NCI-H2081 (cell line): ENCODE results near the gene CEBPA.

Experiments used
- DNase-seq, 2 experiments: peaks; one replicate each; lab custom pipeline; 2025; lab: John Stamatoyannopoulos, UW

Gene CEBPA

GRCh38 chr19:33302175-33302973 is at the start of gene CEBPA:
Gene CEBPA (minus strand): TSS chr19:33302534. CDS start chr19:33302414, 120 bp downstream.
- DNase-seq = peak; percentile 13 to 30

- DNase-seq = no peak
Measured at GRCh38 chr19:33350538-33351309, 48.4 kb upstream of the CEBPA start.

DNA sequence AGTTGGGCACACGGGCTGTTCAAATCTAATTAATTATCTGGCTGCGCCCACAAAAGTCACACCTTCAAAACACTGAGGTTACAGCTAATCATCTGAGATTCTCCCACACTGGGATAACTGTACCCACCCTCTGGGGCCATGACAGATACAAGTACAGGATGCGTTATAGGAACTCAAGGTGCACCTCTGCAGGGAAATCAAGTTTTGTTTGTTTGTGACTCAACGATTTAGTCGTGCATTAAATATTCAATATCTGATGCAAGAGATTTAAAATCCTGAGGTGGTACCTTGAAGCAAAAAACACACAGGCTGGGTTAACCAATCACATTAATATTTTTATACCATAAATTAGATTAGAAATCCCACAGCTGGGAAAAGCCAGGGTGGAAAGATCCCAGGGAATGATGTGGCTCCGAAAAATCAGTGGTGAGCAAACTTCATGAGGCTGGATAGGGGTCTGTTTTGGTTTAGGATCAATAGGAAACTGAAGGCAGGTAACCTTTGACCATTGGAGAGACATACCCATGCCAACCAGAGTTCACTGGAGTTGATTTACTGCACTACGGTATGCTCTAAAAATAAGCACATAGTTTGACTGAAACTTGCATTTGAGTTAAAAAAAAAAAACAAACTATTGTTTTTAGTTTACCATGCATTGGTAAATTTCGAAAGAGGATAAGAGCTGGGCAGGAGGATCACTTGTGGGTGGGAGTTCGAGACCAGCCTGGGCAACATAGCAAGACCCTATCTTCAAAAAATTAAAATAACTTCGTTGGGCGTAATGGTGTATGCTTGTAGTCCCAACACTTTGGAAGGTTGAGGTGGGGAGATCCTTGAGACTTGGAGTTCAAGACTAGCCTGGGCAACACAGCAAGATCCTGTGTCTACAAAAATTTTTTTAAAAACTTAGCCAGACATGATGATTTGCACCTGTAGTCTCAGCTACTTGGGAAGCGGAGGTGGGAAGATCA is 47.3 kb upstream of the CEBPA start:
- DNase-seq = no peak

GRCh38 chr19:33348301-33349010 is 46.1 kb upstream of the CEBPA start:
- no peak for DNase-seq

DNA sequence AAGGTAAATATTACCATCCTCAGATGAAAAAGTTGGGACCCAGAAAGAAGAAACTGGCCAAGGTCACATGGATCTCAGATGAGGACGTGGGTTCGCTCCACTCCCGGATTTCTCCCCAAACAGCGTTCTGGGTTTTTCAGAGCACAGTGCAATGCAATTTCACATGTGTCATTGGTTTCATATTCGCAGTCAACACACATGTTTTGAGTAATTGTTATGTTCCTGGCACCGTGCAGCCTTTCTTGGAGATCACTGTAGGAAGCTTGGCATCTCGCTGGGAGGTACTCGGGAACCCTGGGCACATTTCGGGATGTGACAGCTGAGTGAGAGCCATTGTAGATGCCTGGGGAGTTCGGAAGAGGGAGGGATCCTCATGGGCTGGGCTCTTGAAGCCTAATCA is 45.0 kb upstream of the CEBPA start:
- no peak for DNase-seq

- DNase-seq = no peak
Measured at GRCh38 chr19:33346665-33347064, 44.3 kb upstream of the CEBPA start.

GRCh38 chr19:33345163-33345562 is 42.8 kb upstream of the CEBPA start:
- DNase-seq = no peak

DNA sequence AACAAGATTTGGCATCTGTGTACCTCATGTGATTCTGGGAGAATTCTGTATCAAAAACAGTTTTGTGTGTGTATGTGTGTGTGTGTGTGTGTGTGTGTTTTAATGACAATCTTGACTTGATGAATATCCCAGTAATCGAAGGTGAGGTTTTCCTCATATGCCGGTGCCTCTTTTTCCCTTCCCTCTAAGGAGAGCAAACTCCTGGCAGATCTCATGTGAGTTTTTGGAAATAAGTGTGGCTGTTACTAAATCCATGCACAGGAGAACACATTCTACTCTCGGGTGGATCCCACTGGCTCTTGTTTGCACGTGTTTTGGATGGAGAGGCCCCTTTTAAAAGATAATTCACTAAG is 42.2 kb upstream of the CEBPA start:
- DNase-seq = no peak

DNA sequence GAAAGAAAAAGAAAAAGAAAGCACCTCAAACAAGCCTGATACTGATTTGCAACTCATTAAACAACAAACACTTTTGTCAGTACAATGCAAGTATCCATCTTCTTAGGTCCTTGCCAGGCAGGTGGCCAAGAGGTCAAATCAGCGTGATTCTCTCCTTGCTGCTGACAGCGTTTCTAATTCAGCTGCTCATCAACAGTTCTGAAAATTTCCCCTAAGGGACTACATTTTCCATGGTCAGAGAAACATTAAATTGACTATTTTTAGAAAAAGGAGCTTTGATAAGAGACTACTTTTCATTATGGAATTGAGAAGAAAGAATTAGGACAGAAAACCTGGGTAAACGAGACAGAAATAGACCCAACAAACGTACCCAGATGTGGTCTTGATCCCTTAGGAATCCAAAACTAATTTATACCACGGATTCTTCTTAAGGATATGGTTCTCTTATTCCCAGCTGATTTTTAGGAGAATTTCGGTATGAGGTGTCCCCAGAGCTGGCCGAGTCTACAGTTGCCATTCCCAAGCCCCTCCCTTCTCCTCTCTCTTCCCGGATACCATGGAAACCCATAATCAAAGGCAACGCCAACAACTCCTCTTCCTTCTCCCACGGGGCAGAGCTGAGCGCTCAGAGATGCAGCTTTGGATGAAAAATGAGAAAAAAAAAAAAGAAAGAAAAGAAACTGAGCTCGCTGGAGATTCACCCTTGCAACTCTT is 41.7 kb upstream of the CEBPA start:
- no peak for DNase-seq

DNA sequence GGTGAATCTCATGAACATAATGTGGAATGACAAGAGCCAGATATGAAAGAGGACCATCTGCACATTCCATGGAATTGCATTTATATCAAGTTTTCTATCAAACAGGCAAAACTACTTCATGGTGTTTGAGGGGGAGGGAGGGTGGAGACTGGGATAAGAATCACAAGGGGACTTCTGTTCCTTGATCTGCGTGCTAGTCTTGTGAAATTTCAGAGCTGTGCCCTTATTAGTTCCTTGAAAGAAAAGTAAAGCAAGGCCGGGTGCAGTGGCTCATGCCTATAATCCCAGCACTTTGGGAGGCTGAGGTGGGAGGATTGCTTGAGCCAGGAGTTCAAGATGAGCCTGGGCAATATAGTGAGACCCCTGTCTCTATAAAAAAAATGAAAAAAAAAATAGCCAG is 41.0 kb upstream of the CEBPA start:
- DNase-seq = no peak

GRCh38 chr19:33340991-33341390 is 38.7 kb upstream of the CEBPA start:
- no peak for DNase-seq

DNA sequence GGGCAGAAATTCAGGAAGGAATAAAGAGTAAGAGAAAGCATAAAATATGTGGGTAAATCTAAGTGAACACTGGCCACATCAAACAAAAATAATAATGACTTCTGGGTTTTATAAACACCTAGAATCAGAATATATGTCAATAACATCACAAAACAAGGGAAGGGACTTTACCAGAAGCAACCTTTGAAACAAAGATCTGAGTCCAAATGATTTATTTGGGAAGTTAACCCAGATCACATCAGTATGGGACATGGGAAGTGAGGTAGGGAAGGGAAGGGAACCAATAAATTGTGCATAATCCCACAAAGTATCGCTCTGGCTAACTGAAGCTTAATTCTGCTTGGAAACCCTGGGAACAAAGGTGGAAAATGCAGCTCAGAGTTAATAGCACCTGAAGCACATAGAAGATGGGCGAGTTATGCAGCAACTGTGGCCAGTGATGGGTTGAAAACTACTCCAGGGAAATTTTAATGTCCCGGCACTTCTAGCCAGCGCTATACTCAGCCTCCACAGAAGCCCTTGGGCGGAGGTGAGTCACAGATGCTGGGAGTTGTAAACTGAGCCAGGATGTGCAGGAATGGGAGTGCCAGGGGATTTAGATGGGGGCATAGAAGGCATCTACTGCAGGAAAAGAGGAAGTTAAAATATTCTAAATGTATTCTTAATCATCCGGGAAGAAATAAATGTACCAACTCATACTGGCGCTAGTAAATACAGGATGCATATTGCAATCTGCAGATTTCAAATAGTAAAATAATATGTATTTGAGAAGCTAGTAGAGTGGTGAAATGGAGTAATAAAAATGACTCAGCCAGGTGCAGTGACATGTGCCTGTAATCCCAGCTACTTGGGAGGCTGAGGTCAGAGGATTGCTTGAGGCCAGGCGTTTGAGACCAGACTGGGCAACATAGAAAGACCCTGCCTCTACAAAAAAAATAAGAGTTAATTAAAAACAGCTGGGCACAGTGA is 37.0 kb upstream of the CEBPA start:
- DNase-seq = no peak

DNA sequence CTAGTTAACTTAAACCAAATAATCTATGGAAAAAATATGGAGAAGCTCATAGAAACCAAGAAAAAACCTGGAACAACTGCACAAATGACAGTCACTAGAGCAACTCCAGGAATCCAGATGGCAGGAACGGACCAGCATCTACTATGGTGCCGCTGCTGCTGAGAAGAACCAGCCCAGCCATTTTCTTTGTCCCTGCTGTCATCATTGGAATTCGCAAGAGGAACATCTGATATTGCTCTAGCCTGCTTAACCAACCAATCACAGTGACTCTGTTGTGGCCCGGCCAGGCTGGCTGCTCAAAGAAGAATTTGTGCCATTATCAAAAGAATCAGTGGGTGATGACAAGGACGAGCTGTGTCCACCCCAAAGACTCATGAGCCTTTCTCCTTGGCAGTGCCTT is 33.1 kb upstream of the CEBPA start:
- DNase-seq = no peak

- DNase-seq = no peak
Measured at GRCh38 chr19:33334271-33334670, 31.9 kb upstream of the CEBPA start.

GRCh38 chr19:33333642-33334041 is 31.3 kb upstream of the CEBPA start:
- no peak for DNase-seq

- DNase-seq = no peak
Measured at GRCh38 chr19:33333151-33333550, 30.8 kb upstream of the CEBPA start.

DNA sequence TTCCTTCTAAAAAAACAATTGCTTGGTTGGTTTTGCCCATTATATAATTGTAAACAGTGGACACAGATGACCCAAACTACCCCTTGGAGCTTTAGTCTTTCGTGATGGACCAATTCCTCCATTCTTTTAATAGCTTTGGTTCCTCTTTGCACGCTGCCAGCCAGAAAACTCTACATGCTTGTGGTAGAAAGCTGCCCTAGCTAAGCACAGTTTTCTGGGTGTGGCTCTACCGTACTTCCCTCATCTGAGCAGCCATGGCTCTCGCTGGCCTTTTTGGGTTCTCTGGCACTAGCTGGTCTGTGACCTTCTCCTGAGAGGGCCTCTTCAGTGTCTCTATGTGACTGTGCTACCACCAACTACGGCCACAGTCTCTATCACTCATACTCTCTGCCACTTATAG is 29.9 kb upstream of the CEBPA start:
- no peak for DNase-seq

DNA sequence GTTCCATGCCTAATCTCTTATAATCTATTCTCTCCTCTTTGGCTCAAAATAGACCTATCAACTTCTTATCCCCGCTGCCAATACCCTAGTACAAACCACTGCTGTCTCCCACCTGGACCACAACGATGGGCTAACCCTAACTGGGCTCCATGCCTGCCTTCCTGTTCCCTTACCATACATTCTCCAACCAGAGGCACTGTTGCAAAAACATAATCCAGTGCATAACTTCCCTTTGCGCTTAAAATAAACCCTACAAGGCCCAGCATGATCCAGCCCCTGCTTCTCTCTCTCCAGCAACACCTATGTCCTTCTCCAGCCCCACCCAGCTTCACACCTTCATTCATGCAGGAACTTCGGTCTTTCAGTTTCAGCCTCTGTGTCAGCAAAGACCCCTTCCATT is 27.4 kb upstream of the CEBPA start:
- no peak for DNase-seq

DNA sequence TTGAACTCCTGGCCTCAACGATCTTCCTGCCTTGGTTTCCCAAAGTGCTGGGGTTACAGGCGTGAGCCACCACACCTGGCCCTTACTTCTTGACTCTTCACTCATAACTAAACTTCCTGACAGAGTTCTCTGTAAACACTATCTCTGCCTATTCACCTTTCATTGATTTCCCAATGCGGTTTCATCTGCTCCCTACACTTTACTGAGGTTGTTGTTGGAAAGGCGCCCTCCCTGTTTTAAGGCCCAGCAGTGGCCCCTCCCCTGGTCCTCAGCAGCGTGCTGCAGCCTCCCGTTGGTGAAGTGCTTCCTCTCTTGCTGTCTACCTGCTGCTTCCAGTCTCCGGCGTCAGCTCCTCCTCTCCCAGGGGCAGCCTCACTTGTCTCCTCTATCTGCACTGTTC is 26.7 kb upstream of the CEBPA start:
- no peak for DNase-seq

DNA sequence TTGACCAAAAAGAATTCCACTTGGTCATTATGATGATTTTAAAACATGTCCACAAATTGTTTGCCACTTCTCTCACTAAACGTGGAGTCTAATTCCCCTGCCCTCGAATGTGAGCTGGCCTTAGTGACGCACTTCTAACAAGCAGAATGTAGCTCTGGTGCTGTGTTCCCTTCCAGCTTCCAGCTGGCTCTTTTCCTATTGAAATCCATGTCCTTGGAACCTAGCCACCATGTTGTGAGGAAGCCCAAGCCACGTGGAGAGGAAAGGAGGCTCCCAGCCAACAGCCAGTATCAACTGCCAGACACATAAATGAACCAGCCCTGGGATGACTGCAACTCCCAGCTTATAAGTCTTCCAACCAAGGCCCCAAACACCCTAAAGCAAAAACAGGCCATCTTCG is 23.6 kb upstream of the CEBPA start:
- DNase-seq = no peak
